Activated CD4-positive, alpha-beta memory T cell treated with anti-CD3 and anti-CD28 coated beads, Interleukin-2, amount 10 ng/mL, durations not matched to agents 7 days and 5 days (primary cell): ENCODE results near the gene BPIFB6. TPM values are rescaled to one million over a fixed set of nuclear protein-coding genes. Genes with fewer than 3 reads are reported as not detected.

ENCODE experiments used
- CTCF ChIA-PET: fragments of 350-600 bp; sonication (Branson Sonifier 250); formaldehyde crosslinking; loops from one replicate; lab custom pipeline; 2021; ENCODE audit warnings: antibody characterized with exemption, inconsistent platforms; lab: Charles Lee
- POLR2A ChIA-PET: fragments of 350-600 bp; sonication (Branson Sonifier 250); formaldehyde crosslinking; loops from one replicate; lab custom pipeline; 2021; ENCODE audit warnings: antibody characterized with exemption; lab: Charles Lee
- DNase-seq: peaks from one replicate; pipeline ENCODE4 v3.0.0-alpha.2; 2020
- H3K27ac Mint-ChIP-seq: one replicate; pipeline ENCODE4 v1.8.0; 2021; ENCODE audit warnings: mild to moderate bottlenecking, mixed read lengths
- H3K27me3 Mint-ChIP-seq: one replicate; pipeline ENCODE4 v1.8.0; 2021; ENCODE audit warnings: mixed read lengths
- H3K36me3 Mint-ChIP-seq: one replicate; pipeline ENCODE4 v1.8.0; 2021; ENCODE audit warnings: low read depth, mixed read lengths
- H3K4me1 Mint-ChIP-seq: one replicate; pipeline ENCODE4 v1.8.0; 2021; ENCODE audit warnings: mixed read lengths
- H3K4me3 Mint-ChIP-seq: one replicate; pipeline ENCODE4 v1.8.0; 2021; ENCODE audit warnings: mild to moderate bottlenecking, mixed read lengths
- H3K9me3 Mint-ChIP-seq: one replicate; pipeline ENCODE4 v1.8.0; 2021; ENCODE audit warnings: mixed read lengths
- total RNA-seq, 2 experiments: library from RNA; stranded (reverse); gene quantifications; one replicate each; pipeline ENCODE4 v1.2.3, GENCODE V29; 2021

Gene BPIFB6
- total RNA-seq, 2 experiments from 2014 or later: not detected

DNA sequence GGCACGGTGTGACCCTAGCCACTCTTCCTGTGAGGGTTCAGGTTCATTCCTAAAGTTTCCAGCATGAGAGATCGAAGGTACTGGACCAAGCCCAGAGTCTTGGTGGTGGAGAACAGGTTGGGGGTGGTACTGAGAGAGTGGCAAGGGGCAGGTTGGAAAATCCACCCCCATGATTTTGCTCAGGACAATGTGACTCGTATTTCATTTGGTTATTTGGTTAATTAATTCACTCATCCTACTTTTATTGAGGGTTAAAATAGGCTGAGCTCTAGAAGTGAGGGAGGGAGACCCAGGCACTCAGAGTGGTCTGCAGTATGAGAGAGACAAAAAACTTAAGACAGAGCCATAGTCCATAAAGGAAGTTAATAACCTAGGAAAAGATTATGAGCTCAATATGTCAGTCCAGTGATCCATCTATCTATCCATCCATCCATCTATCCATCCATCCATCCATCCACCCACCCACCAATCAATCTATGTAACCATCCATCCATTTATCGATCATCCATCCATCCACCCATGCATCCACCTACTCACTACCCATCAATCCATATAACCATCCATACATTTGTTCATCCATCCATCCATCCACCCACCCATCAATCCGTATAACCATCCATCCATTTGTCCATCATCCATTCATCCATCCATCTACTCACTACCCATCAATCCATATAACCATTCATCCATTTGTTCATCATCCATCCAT lies 6.7 kb upstream of the BPIFB6 start:
- no peaks in the 10 kb centered on the region for H3K27me3 Mint-ChIP-seq
- no peaks in the 10 kb centered on the region for H3K4me1 Mint-ChIP-seq
- CTCF ChIA-PET: no interaction called here
- no peak overlapping the region for H3K27ac Mint-ChIP-seq
- no peaks in the 10 kb centered on the region for H3K36me3 Mint-ChIP-seq
- POLR2A ChIA-PET: no interaction called here
- DNase-seq: no peak
- H3K4me3 Mint-ChIP-seq: no peak overlapping the region
- H3K9me3 Mint-ChIP-seq: no peaks in the 10 kb centered on the region

DNA sequence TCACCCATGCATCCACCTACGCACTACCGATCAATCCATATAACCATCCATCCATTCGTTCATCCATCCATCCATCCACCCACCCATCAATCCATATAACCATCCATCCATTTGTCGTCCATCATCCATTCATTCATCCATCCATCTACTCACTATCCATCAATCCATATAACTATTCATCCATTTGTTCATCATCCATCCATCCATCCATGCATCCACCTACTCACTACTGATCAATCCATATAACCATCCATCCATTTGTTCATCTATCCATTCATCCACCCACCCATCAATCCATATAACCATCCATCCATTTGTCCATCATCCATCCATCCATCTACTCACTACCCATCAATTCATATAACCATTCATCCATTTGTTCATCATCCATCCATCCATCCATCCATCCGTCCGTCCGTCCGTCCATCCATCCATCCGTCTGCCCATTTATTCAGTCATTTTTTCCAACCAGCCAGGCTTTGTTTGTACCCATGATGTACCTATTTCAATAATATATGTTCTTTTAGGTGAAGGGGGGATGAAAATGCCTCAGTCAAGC lies 6.1 kb upstream of the BPIFB6 start:
- Mint-ChIP-seq H3K4me3 (no peak overlapping the region), H3K36me3 (no peaks in the 10 kb centered on the region), H3K27ac (no peak overlapping the region), H3K4me1 (no peaks in the 10 kb centered on the region), H3K27me3 (no peaks in the 10 kb centered on the region), H3K9me3 (no peaks in the 10 kb centered on the region)
- POLR2A ChIA-PET: no interaction called here
- DNase-seq: no peak
- CTCF ChIA-PET: no interaction called here

DNA sequence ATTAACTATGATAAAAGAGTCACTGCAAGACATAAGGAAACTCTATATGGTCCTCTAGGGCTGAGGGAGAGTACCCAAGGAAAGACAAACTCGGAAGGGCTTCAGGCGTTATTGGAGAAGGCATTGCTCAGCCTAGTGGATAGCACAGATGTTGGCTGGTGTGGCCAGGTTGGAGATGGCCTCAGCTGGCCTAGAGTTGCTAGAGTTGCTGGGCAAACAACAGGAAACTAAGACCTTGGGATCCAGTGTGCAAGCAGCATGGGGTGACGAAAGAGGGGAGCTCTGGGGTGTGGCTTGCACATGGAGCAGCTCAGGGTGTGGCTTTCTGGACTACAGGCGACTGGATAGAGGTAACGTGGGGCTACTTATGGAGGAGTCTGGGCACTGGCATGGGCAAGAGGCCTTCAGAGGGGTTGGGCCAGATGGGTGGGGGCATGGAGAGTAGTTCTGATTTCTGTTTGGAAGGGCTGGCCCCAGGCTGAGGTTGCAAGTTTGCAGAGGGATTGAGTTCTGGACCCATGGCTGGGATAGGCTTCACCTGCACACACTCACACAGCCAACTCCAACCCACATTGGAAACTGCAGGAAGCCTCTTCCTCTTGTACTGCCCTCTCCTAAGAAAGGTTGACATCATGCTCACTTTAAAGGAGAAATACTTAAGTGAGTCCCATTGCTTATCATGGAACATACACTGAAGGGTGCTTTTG lies 5.2 kb upstream of the BPIFB6 start:
- no peaks in the 10 kb centered on the region for H3K4me1 Mint-ChIP-seq
- ChIA-PET POLR2A (no interaction called here), CTCF (interaction anchor here (0.5 kb wide), 1 partner anchor 769 kb away, joined by 3 read pairs; no protein-coding TSS in a partner anchor)
- no peak overlapping the region for H3K27ac Mint-ChIP-seq
- H3K9me3 Mint-ChIP-seq: no peaks in the 10 kb centered on the region
- DNase-seq: no peak
- H3K27me3 Mint-ChIP-seq: no peaks in the 10 kb centered on the region
- no peak overlapping the region for H3K4me3 Mint-ChIP-seq
- no peaks in the 10 kb centered on the region for H3K36me3 Mint-ChIP-seq

DNA sequence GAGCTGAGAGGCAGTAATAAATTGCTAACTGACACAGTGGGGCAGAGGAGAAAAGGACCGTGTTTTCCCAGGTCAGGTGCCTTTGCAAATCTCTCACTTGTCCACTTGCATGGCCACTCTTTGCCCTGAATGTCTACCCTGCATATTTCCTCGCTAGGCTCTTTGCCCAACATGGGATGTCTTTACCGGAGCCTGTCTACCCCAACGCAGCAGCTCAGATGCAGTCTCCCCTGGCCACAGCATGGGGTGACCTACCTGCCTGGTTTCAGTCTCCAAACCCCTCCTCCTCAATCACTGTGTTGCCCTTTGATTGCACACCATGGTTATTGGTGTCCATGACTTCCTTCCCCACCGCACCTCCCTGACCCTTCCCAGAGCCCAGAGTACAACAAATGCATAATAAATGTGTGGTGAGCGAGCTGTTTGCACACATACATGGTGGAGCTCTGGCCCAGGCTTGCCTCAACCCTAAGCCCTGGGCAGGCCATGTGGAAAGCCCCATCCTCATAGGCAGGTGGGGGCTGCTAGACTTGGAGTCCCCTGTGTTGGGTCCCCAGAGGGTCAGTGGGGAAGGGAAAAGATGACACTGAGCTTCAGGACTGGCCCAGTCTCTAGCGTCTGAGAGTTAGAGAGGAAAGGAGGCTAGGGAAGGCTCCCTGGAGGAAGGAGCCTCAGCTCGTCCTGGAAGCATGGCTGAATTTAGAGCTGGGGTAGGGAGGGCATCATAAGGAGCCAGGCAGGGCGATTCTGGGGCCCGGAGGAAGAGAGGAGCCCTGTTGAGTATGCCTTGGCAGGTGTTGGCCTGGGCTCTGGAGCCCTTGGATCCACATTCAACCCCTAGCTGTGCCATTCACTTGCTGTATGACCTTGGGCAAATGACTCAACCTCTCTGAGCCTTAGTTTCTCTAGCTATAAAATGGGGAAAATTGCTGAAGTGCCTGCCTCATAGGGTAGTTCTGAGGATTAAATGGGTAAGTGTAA lies 4.4 kb upstream of the BPIFB6 start:
- CTCF ChIA-PET: interaction anchor here (0.5 kb wide), 1 partner anchor 770 kb away, joined by 3 read pairs; no protein-coding TSS in a partner anchor

DNA sequence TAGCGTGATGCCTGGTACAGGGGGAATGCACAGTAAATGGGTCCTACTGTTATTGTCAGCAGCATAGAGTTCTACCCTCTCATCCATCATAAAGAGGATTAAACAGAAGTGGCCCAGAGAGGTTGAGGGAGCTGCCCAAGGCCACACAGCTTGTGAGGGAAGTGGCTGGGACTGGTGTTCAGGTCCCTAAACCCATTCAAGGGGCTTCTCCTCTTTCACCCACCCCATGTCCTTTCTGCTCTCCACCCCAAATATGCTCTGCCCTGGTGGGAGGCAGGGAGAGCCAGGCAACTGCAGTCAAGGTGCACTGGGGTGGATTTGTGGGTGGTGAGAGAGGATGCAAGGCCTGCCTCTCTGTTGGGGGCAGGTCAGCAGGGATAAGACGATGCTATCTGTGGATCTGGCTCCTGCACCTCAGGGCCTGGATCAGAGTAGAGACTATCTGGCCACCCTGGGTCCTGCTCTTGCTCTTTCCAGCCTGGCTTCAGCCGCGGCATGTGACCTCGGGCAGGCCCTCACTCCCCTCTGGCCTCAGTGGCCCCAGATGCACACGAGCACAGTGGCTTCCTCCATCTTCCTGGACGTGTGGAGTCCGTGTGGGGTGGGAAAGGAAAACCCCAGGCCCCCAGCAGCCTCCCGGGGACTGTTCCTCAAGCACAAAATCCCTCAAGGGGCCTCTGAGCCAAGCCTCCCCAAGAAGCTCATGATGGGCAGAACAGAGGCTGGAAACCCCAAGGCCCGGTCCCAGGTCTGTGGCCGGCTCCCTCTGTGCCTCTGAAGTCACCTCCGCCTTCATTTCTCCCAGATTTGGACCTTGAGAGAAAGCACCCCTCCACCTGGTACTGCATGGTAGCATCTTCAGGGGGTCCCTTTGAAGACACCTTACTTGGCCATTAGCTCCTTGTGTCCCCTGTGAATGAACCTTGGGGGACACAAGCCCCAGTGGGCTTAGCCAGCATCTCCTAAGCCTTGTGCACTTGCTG lies 3.4 kb upstream of the BPIFB6 start:
- H3K4me3 Mint-ChIP-seq: no peak overlapping the region
- H3K27me3 Mint-ChIP-seq: no peaks in the 10 kb centered on the region
- no peaks in the 10 kb centered on the region for H3K4me1 Mint-ChIP-seq
- H3K27ac Mint-ChIP-seq: no peak overlapping the region
- no peaks in the 10 kb centered on the region for H3K9me3 Mint-ChIP-seq
- DNase-seq: no peak
- ChIA-PET POLR2A (no interaction called here), CTCF (no interaction called here)
- H3K36me3 Mint-ChIP-seq: no peaks in the 10 kb centered on the region

More for the DNA sequence above, 4.4 kb upstream of the BPIFB6 start:
- POLR2A ChIA-PET: no interaction called here
- Mint-ChIP-seq H3K4me1 (no peaks in the 10 kb centered on the region), H3K4me3 (no peak overlapping the region), H3K27ac (no peak overlapping the region), H3K27me3 (no peaks in the 10 kb centered on the region), H3K9me3 (no peaks in the 10 kb centered on the region), H3K36me3 (no peaks in the 10 kb centered on the region)
- no peak for DNase-seq

DNA sequence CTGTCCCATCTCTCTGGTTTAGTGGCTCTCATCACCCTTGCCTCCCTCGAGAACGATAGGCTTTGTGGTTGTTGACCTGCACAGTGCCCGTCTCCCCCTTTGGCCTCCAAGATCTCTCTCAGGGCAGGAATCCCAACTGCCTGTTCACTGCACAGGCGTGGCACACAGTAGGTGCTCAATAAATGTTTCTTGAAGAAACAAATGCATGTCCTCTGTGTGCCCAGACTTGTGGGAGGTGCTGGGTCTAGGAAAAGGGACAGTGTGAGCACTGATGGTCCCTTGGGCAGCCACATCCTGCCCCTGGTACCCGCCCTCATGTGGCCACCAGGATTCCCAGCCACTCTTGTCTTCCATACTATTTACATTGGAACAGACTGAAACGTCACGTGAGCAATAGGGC lies 2.6 kb upstream of the BPIFB6 start:
- no peak for DNase-seq
- Mint-ChIP-seq H3K9me3 (no peaks in the 10 kb centered on the region), H3K36me3 (no peaks in the 10 kb centered on the region), H3K27ac (no peak overlapping the region), H3K27me3 (no peaks in the 10 kb centered on the region), H3K4me3 (no peak overlapping the region), H3K4me1 (no peaks in the 10 kb centered on the region)
- ChIA-PET CTCF (no interaction called here), POLR2A (no interaction called here)

DNA sequence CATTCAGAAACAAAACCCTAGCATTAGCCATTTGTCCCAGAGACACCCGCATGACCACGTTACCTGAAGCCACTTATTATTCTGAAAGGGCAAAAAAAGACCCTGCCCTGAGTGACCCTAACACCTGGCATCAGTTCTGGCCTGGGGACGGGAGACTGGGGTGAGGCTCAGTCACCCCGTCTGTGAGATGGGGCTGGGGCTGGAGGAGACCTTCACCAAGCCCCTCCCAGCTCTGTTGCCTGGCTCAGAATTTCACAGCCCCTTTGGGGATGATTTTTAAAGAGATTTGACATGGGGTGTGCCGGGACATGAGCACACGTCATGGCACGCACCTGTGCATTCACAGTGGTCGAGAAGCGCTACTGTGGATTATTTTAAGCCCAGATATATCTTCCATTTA lies 1.4 kb upstream of the BPIFB6 start:
- no peaks in the 10 kb centered on the region for H3K36me3 Mint-ChIP-seq
- H3K27me3 Mint-ChIP-seq: no peaks in the 10 kb centered on the region

DNA sequence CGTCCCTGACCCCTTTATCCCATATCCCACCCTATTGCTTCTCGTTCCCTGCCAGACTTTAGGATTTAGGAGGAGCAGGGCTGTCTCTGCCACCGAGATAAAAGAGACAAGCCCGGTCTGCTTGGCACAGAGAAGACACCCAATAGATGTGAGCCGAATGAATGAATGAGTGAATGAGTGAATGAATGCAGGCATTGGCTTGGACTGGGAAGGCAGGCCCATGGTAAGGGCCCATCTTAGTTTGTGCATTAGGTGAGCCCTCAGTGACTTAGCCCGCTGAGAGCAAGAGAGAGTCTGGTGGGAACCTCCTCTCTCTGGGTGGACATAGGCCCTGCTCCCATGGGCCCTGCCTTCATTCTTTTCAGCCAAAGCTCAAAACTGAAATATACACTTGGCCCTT lies 879 bp upstream of the BPIFB6 start:
- H3K9me3 Mint-ChIP-seq: no peaks in the 10 kb centered on the region
- no peak for DNase-seq
- no peaks in the 10 kb centered on the region for H3K36me3 Mint-ChIP-seq
- H3K4me3 Mint-ChIP-seq: no peak overlapping the region
- no peaks in the 10 kb centered on the region for H3K27me3 Mint-ChIP-seq
- ChIA-PET CTCF (no interaction called here), POLR2A (no interaction called here)
- H3K4me1 Mint-ChIP-seq: no peaks in the 10 kb centered on the region
- H3K27ac Mint-ChIP-seq: no peak overlapping the region

More for the DNA sequence above, 1.4 kb upstream of the BPIFB6 start:
- Mint-ChIP-seq H3K9me3 (no peaks in the 10 kb centered on the region), H3K4me1 (no peaks in the 10 kb centered on the region), H3K27ac (no peak overlapping the region), H3K4me3 (no peak overlapping the region)
- ChIA-PET CTCF (no interaction called here), POLR2A (no interaction called here)
- no peak for DNase-seq

DNA sequence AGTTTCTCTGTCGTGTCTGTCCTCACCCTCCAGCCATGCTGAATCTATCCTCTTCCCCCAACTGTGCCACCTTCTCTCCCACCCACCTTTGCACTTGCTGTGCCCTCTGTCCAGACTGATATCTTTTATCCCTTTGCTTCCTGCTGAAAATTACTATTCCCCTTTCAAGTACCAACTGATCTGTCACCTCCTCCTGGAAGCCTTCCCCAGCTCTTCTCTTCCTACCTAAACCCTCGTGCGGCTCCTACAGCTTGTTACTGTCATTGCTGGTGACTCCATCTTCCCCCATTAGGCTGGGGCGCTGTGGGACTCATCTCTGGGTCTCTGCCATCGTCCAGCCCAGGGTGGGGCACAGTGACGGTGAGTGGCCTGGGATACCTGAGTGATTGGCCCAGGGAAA lies 1.1 kb downstream of the BPIFB6 start:
- no peak for DNase-seq
- Mint-ChIP-seq H3K27ac (no peak overlapping the region), H3K36me3 (no peaks in the 10 kb centered on the region), H3K4me3 (no peak overlapping the region), H3K27me3 (no peaks in the 10 kb centered on the region), H3K4me1 (no peaks in the 10 kb centered on the region), H3K9me3 (no peaks in the 10 kb centered on the region)
- POLR2A ChIA-PET: no interaction called here
- CTCF ChIA-PET: no interaction called here

DNA sequence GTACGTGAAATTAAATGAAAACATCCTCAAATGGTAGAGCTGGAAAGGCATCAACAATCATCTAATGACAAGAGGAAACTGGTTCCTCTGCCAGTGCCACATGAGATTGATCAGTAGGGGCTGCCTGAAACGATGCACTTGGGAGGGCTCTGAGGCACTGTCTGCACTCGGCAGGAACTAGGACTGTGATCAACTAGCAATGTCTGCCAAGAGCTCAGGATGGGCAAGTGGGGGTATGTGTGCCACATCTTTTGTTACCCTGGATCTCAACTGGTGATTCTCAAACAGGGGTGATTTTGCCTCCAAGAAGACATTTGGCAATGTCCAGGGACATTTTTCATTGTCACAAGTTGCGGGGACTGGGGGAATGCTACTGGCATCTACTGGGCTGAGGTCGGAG lies 1.9 kb downstream of the BPIFB6 start:
- ChIA-PET POLR2A (no interaction called here), CTCF (no interaction called here)
- Mint-ChIP-seq H3K9me3 (no peaks in the 10 kb centered on the region), H3K27me3 (no peaks in the 10 kb centered on the region), H3K27ac (no peak overlapping the region), H3K36me3 (no peaks in the 10 kb centered on the region), H3K4me1 (no peaks in the 10 kb centered on the region), H3K4me3 (no peak overlapping the region)
- DNase-seq: no peak

DNA sequence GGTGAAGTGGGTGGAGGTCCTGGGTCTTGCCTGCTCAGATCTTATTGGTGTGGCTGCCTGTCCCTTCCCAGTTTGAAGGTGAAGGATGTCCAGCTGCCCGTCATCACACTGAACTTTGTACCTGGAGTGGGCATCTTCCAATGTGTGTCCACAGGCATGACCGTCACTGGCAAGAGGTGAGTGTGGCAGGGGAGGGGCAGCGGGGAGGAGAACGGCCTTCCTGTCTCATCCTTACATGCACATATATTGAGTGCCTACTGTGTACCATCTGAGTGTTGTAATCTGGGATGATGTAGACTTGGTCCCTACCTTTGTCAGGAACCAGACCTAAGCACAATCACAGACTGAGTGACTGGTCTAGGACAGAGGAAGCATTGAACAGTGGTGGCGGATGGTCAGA lies 2.7 kb downstream of the BPIFB6 start:
- DNase-seq: no peak
- Mint-ChIP-seq H3K27me3 (no peaks in the 10 kb centered on the region), H3K36me3 (no peaks in the 10 kb centered on the region), H3K4me1 (no peaks in the 10 kb centered on the region), H3K4me3 (no peak overlapping the region), H3K27ac (no peak overlapping the region), H3K9me3 (no peaks in the 10 kb centered on the region)
- CTCF ChIA-PET: no interaction called here
- POLR2A ChIA-PET: no interaction called here

DNA sequence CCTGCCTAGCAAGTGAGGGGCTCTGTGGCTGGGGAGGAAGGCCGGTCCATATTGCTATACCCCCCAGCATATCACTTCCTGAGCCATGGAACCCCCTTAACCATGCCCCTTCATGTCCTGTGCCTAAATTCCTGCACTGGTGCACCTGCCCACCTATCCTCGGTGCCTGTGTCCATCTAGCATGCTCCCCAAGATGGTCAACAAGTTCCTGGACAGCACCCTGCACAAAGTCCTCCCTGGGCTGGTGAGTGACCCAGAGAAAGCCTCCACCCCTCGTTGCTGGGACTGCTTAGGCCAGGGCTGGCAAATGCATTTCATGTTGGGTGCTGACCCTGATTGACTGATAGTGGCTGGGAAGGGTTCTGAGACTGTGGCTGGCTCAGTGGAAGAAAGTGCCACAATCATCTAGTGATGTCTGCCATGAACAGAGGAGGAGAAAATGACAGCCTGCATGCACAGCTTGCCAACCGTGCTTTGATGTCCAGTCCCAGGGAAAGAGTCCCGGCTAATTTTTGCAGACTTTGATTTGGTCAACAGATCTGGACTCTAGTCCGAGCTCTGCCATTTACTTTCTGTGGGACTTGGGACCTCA lies 3.5 kb downstream of the BPIFB6 start:
- CTCF ChIA-PET: no interaction called here
- Mint-ChIP-seq H3K4me1 (no peaks in the 10 kb centered on the region), H3K36me3 (no peaks in the 10 kb centered on the region), H3K27ac (no peak overlapping the region), H3K9me3 (no peaks in the 10 kb centered on the region), H3K27me3 (no peaks in the 10 kb centered on the region), H3K4me3 (no peak overlapping the region)
- DNase-seq: no peak
- POLR2A ChIA-PET: no interaction called here
